Nucleus accumbens (tissue), 56 donors: ENCODE results near the gene LTB.
A peak's percentile ranks its signal among the peaks of the same experiment; 100 is the strongest.
"Not testable (repeated sequence)": the region's sequence is repeated elsewhere in the genome, so short reads cannot be mapped to it uniquely, and the experiment has no call there.

ENCODE experiments used
- DNase-seq, 56 donors: peaks; one replicate each; lab custom pipeline; 2025; lab: John Stamatoyannopoulos, UW

The LTB gene

DNA sequence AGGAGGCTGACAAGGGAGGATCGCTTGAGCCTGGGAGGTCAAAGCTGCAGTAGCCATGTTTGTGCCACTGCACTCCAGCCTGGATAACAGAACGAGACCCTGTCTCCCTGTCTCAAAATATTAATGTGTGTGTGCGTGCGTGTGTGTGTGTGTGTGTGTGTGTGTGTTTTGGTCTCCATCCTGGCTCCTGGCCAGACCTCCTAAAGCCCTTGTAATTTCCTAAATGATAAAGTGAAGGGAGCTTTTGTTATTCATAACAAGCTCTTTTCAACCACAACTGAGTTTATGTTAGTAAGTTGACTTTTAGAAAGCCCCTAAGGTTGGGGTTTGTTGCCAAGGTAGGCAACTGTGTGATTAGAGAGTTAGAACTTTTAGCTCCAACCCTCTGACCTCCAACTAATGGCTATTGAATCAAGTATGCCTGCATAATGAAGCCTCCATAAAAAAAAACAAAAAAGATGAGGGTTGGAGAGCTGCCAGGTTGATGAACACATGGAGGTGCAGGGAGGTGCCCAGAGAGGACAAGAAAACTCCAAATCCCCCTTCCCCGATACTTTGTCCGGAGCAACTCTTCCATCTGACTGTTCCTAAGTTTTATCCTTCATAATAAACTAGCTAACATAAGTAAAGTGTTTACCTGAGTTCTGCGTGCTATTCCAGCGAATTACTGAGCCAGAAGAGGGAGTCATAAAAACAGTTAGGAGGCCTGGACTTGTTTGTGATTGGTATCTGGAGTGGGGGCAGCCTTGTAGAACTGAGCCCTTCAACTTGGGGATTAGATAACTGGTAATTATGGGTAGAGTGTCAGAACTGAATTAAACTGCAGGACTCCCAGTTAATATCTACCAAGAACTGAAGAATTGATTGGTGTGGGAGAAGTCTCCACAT lies 27.5 kb upstream of the LTB start:
- DNase-seq, result no peak

DNA sequence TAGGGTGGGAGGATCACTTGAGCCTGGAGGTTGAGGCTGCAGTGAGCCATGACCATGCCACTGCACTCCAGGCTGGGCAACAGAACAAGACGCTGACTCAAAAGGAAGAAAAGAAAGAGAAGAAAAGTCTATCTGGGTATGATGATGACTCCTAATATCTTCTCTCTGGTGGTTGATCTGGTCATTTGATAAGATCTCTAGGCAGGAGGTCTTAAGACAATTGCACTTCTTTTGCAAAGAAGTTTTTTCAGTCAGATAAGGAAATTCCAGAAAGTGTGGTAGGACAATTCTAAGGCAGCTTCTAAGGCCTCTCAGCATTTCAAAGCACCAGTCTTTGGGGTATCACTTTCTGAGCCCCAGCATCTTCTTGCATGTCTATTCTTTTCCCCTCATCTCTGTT lies 25.1 kb upstream of the LTB start:
- no peak for DNase-seq

DNA sequence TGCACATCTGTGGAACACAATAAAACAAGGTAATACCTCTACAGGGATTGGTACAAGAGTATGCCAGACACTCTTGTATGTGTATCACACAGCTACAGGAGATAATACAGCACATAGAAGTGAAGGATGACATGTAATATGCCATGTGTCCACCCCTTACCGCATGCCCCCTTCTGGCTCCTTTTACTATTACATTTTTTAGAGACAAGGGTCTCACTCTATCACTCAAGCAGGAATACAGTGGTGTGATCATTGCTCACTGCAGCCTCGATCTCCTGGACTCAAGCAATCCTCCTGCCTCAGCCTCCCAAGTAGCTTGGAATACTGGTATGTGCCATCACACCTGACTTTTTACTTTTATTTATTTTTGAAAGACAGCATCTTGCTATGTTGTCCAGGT lies 14.8 kb upstream of the LTB start:
- no peak for DNase-seq

DNA sequence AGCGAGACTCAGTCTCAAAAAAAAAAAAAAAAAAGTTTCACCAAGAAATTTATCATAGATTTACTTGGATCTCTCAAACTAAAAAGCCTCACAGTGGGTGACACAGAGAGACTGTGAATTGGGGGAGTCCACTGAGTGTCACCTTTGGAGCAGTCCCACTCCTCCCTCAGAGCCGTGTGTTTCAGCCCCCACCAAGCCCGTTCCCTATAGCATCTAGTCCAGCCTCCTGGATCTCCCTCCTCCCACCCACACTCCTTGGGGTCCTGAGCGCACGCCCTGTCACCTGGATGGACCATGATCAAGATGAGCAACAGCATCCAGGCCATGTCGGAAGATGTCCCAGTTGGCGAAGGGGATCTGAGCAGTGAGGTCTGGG lies 10.2 kb upstream of the LTB start:
- no peak for DNase-seq

DNA sequence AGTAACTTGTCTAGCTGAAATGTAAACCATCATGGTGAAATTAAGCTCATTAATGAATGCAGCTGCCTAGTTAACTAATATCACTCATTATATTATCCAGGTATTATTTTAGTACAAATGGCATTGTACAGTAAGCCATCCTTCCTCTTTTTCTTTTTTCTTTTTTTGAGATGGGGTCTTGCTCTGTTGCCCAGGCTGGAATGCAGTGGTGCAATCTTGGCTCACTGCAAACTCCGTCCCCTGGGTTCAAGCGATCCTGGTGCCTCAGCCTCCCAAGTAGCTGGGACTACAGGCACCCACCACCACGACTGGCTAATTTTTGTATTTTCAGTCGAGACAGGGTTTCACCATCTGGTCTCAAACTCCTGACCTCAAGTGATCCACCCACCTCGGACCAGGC lies 8.5 kb upstream of the LTB start:
- DNase-seq, result not testable (repeated sequence)

- DNase-seq, result no peak
These were observed 6.8 kb upstream of the LTB start for GRCh38 chr6:31588871-31589650.

- peak in 1 of 56 donors; percentile 10 for DNase-seq
These were observed 5.9 kb upstream of the LTB start for GRCh38 chr6:31587791-31588777.

GRCh38 chr6:31586599-31587281 lies 4.5 kb upstream of the LTB start:
- peak in 14 of 56 donors; percentile 2 to 48 (median 12) for DNase-seq

GRCh38 chr6:31586008-31586407 lies 3.8 kb upstream of the LTB start, which contains the start of gene LST1:
Gene LST1, plus strand, starts transcription at chr6:31586277. Its CDS starts 1,023 bp downstream, at chr6:31587300.
- DNase-seq, result peak in 6 of 56 donors; percentile 3 to 11 (median 6)

GRCh38 chr6:31585491-31585890 lies 3.3 kb upstream of the LTB start:
- no peak for DNase-seq

DNA sequence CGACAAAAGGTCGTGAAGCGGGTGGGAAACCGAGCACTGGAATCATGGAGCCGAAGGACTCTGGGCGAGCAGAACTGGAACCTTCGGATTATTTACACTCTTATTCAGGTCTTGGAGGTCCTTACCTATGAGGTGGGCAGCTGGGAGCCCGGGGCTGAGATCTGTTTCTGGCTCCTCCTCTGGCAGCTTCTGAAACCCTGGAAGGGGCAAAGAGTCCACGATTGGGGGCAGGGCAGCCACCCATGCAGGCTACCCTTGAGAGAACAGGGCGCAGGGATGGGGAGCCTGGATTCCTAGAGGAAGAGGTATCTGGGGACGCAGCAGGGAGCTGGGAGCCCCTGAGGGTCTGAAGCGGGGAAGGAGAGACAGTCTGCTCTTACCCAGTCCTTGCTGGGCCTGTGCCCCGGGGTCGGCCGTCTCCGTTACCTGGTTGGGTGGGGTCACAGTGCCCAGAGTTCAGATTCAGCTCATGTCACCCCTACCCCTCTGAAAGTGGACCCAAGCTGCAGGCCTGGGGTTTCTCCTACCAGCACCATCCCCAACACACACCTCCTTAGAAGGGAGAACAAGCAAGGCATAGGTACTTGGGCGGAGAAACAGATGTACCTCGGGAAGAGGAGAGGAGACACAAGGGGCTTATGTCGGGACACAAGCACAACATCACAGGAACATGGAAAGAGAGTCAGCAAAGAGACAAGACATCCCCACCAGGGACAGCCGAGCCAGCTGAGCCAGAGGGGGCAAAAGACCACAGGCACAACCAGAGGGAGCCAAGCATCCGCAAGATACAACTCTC lies 592 bp downstream of the LTB start:
- DNase-seq, result peak in 9 of 56 donors; percentile 13 to 50 (median 32)

- peak in 53 of 56 donors; percentile 24 to 92 (median 72) for DNase-seq
These were observed 1.3 kb downstream of the LTB start for GRCh38 chr6:31580807-31581433.

DNA sequence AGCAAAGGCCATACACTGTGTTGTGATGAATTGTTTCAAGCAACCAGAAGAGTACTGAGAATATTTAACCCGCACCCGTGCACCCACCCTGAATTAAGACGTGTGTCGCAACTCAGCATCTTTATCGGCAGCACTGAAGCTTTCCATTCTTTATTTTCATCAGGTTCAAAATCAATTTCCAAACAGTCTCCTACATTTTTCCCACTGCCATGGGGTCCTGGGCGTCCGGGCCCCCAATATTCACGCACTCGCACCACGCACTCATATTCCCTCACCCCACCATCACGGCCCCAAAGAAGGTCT lies 1.8 kb downstream of the LTB start:
- no peak for DNase-seq

DNA sequence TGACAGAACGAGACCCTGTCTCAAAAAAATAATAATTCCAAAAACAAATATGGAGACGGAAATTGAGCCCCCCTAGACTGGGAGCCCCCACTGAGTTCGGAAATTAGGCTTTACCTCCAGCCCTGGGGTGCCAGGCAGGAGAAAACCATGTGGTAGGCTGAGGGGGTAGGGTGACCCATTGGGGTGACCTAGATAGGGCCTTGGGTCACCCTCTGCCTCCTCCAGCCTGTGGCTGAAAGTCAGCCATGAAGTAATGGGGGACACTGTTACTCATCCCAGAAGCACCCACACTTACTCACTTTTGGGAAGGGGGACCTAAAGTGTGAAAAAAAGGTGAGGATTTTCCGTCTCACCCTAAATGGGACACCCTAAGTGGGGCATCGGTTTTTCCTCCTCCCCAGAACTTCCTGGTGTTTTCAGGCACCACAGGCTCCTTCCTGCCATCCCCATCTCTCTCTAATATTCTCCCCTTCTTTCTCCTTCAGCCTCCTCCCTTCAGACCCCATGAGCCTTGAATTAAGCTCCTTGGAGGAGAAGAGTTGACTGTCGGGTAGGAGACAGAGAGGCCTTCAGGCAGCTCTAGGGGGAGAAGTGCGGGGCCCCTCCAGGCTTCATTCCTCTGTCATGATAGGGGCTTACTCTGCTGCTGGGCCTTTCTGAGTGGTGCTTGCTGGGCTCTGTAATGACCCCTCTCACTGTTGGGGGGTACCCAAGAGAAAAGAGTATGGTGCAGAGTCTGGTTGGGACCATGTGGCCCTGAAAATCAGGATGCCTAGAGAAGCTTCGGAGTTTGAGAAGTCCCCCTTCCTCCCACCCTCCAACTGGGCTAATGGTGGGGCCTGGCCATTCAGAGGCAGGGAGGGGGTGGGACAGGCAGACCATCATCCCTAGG lies 2.4 kb downstream of the LTB start:
- no peak for DNase-seq

DNA sequence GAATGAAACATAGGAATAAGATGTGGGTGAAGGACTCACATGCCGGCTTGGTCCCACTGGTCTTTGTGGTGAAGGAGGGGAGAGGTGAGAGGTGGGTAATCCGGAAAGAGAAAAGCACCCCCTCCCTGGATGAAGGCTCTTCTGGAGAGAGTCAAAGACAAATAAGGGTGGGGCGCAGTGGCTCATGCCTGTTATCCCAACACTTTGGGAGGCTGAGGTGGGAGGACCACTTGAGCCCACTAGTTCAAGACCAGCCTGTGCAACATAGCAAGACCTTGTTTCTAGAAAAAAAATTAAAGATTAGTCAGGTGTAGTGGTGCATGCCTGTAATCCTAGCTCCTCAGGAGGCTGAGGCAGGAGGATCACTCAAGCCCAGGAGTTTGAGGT lies 3.1 kb downstream of the LTB start:
- DNase-seq, result no peak

DNA sequence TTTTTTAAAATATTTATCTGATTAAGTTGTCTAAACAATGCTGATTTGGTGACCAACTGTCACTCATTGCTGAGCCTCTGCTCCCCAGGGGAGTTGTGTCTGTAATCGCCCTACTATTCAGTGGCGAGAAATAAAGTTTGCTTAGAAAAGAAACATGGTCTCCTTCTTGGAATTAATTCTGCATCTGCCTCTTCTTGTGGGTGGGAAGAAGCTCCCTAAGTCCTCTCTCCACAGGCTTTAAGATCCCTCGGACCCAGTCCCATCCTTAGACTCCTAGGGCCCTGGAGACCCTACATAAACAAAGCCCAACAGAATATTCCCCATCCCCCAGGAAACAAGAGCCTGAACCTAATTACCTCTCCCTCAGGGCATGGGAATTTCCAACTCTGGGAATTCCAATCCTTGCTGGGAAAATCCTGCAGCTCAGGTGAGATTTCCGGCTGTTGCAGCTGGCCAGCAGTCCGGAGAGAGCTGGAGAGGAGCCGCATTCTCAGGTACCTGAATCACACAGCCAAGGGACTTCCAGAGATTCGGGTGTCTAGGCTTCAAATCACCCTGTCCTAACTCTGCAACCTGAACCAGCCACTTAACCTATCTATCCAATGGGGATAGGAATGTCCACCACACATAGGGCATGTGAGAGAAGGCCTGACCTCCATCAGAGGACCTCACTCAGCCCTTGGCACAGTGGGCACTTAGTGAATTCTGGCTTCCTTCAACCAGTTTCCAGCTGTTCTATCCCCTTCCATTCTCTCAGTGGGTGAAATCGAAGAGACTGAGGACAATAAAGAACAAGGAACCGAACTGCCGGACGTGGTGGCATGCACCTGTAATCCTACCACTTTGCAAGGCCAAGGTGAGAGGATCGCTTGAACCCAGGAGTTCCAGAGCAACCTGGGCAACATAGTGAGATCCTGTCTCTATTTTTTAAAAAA lies 3.8 kb downstream of the LTB start:
- no peak for DNase-seq

GRCh38 chr6:31577579-31577966 lies 4.7 kb downstream of the LTB start:
- no peak for DNase-seq
